Stimulated activated CD8-positive, alpha-beta memory T cell treated with anti-CD3 and anti-CD28 coated beads, Interleukin-12 subunit alpha, Interleukin-12 subunit beta, amount 100 ng/mL, for 1 hour (primary cell): ENCODE data around the gene CYP2C18.
"Not testable (repeated sequence)": the region's sequence is repeated elsewhere in the genome, so short reads cannot be mapped to it uniquely, and the experiment has no call there.

Source experiments
- DNase-seq: peaks from one replicate; pipeline ENCODE4 v3.0.0-alpha.2; 2020; ENCODE audit warnings: low read depth

The CYP2C18 gene

DNA sequence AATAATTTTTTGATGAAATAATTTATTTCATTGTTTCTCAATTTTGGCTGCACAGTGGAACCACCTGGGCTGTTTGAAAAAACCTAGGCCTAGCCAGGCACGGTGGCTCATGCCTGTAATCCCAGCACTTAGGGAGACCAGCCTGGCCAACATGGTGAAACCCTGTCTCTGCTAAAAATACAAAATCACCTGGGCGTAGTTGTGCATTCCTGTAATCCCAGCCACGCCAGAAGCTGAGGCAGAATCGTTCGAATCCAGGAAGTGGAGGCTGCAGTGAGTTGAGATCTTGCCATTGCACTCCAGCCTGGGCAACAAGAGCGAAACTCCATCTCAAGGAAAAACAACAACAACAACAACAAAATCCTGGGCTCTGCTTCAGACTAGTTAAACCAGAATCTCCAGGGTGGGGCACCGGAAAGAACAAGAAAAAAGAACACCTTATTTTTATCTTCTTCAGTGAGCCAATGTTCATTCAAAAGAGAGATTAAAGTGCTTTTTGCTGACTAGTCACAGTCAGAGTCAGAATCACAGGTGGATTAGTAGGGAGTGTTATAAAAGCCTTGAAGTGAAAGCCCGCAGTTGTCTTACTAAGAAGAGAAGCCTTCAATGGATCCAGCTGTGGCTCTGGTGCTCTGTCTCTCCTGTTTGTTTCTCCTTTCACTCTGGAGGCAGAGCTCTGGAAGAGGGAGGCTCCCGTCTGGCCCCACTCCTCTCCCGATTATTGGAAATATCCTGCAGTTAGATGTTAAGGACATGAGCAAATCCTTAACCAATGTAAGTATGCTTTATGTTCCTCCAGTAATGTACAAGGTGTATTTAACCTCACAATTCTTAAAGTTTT lies at the start of gene CYP2C18:
Gene CYP2C18 (plus strand): TSS at position 516 of the 841 bp plus-strand sequence. CDS start 91 bp downstream, at position 607.
- no peak for DNase-seq

GRCh38 chr10:94638097-94638496 lies 45.4 kb upstream of the CYP2C18 start:
- not testable (repeated sequence) for DNase-seq

DNA sequence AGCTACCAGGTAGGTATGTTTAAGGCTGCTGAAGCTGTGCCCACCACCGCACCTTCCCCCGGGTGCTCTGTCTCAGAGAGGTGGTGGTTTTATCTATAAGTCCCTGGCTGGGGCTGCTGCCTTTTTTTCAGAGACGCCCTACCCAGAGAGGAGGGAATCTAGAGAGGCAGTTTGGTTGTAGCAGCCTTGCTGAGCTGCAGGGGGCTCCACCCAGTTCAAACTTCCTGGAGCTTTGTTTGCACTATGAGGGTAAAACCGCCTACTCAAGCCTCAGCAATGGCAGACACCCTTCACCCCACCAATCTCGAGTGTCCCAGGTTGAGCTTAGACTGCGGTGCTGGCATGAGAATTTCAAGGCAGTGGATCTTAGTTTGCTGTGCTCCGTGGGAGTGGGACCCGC lies 43.6 kb upstream of the CYP2C18 start:
- no peak for DNase-seq

DNA sequence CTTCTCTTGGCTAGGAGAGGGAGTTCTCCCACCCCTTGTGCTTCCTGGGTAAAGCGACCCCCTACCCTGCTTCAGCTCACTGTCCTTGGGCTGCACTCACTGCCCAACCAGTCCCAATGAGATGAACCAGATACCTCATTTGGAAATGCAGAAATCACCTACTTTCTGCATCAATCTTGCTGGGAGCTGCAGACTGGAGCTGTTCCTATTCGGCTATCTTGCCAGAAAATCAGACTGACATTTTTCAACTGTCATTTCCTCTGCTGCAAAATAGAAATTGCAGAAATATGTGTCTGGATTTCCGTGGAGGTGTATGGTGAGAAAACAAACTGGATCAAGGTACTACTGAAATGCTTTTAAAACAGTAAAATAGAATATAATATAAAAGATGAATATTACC lies 43.0 kb upstream of the CYP2C18 start:
- no peak for DNase-seq

- DNase-seq = no peak
Measured at GRCh38 chr10:94641480-94641879, 42.0 kb upstream of the CYP2C18 start.

- no peak for DNase-seq
Measured at GRCh38 chr10:94644352-94644751, 39.2 kb upstream of the CYP2C18 start.

GRCh38 chr10:94645285-94645684 lies 38.2 kb upstream of the CYP2C18 start:
- no peak for DNase-seq

DNA sequence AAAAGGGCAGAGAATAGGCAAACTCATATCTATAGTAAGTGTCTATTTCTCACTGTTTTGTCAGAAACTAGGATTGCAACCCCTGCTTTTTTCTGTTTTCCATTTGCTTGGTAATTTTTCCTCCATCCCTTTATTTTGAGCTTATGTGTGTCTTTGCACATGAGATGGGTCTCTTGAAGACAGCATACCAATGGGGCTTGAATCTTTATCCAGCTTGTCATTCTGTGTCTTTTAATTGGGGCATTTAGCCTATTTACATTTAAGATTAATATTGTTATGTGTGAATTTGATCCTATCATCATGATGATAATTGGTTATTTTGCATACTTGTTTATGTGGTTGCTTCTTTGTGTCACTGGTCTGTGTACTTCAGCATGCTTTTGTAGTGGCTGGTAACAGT lies 28.3 kb upstream of the CYP2C18 start:
- DNase-seq = not testable (repeated sequence)

- not testable (repeated sequence) for DNase-seq
Measured at GRCh38 chr10:94663061-94663460, 20.5 kb upstream of the CYP2C18 start.

GRCh38 chr10:94666391-94667102 lies 17.0 kb upstream of the CYP2C18 start:
- no peak for DNase-seq

- DNase-seq = no peak
Measured at GRCh38 chr10:94673614-94674321, 9.8 kb upstream of the CYP2C18 start.

GRCh38 chr10:94676496-94676895 lies 7.0 kb upstream of the CYP2C18 start:
- no peak for DNase-seq

DNA sequence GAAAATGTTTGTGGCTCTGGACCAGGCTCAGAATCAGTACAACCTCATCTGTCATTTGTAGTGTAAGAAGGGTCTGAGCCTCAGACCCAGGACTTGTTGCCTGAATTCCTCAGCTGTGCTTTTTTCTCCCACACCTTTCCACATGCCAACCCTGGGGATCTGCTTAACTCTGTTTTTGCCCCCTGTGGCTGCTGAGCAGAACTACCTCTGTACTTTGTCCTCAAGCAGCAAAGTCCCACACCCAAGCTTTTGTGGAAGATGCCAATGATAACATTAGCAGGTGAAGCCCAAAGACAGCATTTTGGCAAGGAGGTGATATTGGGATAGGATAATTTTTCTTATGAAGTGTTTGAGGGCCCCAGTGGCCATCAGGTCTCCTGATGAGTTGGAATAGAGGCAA lies 5.8 kb upstream of the CYP2C18 start:
- DNase-seq = no peak

DNA sequence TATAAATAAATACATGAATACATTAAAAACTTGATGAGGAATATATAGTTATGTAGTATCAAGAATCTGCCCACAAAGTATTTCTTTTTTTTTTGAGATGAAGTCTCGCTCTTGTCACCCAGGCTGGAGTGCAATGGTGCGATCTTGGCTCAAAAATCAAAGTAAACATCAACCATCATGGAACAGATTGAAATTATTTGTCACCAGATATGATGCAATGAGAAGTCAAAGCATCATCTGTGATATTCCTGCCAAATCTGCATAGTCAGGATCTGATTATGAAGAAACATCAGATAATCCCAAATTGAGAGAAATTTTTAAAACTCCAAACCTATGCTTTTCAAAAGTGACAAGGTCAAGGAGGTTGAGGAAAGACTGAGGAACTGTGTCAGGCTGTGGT lies 5.1 kb upstream of the CYP2C18 start:
- DNase-seq = no peak

GRCh38 chr10:94680544-94680943 lies 3.0 kb upstream of the CYP2C18 start:
- no peak for DNase-seq

DNA sequence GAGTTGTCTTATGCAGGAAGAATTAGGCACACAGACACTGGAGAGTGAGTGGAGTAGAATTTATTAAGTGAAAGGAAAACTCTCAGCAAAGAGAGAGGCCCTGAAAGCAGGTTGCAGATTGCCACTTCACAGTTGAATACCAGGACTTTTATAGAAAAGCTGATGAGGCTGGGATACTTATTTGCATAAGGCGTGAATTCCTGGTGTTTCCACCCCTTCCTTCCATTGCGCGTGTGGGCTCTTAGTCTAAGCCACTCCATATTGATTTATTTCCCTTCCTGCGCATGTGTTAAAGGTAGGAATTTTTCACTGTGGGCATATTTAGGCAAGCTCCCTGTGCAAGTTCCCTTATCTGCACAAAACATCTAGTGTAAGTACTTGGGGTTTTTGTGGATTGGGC lies 893 bp upstream of the CYP2C18 start:
- not testable (repeated sequence) for DNase-seq

- no peak for DNase-seq
Measured at GRCh38 chr10:94687625-94688248, 4.2 kb downstream of the CYP2C18 start.

- DNase-seq = no peak
Measured at GRCh38 chr10:94706089-94706488, 22.6 kb downstream of the CYP2C18 start.

GRCh38 chr10:94710578-94710977 lies 27.0 kb downstream of the CYP2C18 start:
- DNase-seq = no peak

GRCh38 chr10:94725871-94726270 lies 42.3 kb downstream of the CYP2C18 start:
- no peak for DNase-seq

DNA sequence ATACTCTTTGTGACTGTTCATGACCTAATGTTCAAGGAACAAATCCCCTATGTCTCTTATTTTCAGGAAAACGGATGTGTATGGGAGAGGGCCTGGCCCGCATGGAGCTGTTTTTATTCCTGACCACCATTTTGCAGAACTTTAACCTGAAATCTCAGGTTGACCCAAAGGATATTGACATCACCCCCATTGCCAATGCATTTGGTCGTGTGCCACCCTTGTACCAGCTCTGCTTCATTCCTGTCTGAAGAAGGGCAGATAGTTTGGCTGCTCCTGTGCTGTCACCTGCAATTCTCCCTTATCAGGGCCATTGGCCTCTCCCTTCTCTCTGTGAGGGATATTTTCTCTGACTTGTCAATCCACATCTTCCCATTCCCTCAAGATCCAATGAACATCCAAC lies 51.7 kb downstream of the CYP2C18 start:
- DNase-seq = no peak

DNA sequence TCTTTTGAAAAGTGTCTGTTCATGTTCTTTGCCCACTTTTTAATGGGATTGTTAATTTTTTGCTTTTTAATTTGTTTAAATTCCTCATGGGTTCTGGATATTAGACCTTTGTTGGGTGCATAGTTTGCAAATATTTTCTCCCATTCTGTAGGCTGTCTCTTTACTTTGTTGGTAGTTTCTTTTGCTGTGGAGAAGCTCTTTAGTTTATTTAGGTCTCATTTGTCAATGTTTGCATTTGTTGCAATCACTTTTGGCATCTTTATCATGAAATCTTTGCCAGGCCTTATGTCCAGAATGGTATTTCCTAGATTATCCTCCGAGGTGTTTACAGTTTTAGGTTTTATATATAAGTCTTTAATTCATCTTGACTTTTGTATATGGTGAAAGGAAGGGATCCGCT lies 55.1 kb downstream of the CYP2C18 start:
- no peak for DNase-seq
